ENCODE measurements around the gene SH3BP2.

The SH3BP2 gene

DNA sequence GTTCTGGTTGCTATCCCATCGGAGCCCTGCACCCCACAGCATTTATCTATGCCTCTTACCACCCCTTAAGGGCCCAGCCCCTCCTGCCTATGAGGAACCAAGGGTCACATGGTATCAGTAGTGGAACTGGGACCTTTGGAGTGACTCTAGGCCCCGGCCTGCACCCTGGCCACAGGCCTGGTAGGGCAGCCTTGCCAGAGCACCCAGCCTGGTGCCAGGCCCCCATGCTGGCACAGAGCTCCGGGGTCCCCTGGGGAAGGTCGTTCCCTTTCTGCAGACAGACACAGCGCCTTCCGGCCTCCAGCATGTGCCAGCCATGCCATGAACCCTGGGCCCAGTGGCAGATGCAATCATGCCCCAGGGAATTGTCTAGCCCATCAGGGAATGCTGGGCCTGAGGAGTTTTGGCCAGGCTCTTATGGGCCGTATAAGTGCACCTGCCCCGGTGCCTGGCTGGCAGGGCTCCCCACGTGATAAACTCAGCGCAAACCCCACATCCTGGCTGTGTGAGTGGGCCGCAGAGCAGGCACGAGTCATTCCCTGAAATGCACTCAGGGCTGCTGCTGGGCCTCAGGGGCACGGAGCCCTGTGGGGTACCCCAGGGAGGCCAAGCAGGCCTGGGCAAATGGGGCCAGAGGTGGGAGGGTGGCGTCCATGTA, 30.9 kb downstream of the SH3BP2 start:
- H3K4me3 ChIP-seq (ENCODE audit: low read depth, low read length), result no peak overlapping the region
- TF ChIP-seq CTCF (IDR thresholded peaks at IDR 0.05; ENCODE audit: low read depth, low read length, missing control alignments), result no peak
- no peak for DNase-seq (ENCODE audit: low read depth)

- H3K4me3 ChIP-seq (ENCODE audit: low read depth, low read length), result no peak overlapping the region
- TF ChIP-seq CTCF (IDR thresholded peaks at IDR 0.05; ENCODE audit: low read depth, low read length, missing control alignments), result no peak
- DNase-seq (ENCODE audit: low read depth), result no peak
Measured at GRCh38 chr4:2824329-2824835, 31.5 kb downstream of the SH3BP2 start.

GRCh38 chr4:2824836-2825381, 32.0 kb downstream of the SH3BP2 start:
- TF ChIP-seq CTCF (IDR thresholded peaks at IDR 0.05; ENCODE audit: low read depth, low read length, missing control alignments), result no peak
- no peak for DNase-seq (ENCODE audit: low read depth)
- no peak overlapping the region for H3K4me3 ChIP-seq (ENCODE audit: low read depth, low read length)

- TF ChIP-seq CTCF (IDR thresholded peaks at IDR 0.05; ENCODE audit: low read depth, low read length, missing control alignments), result no peak
- no peak overlapping the region for H3K4me3 ChIP-seq (ENCODE audit: low read depth, low read length)
- DNase-seq (ENCODE audit: low read depth), result no peak
Measured at GRCh38 chr4:2825740-2826139, 32.9 kb downstream of the SH3BP2 start.

DNA sequence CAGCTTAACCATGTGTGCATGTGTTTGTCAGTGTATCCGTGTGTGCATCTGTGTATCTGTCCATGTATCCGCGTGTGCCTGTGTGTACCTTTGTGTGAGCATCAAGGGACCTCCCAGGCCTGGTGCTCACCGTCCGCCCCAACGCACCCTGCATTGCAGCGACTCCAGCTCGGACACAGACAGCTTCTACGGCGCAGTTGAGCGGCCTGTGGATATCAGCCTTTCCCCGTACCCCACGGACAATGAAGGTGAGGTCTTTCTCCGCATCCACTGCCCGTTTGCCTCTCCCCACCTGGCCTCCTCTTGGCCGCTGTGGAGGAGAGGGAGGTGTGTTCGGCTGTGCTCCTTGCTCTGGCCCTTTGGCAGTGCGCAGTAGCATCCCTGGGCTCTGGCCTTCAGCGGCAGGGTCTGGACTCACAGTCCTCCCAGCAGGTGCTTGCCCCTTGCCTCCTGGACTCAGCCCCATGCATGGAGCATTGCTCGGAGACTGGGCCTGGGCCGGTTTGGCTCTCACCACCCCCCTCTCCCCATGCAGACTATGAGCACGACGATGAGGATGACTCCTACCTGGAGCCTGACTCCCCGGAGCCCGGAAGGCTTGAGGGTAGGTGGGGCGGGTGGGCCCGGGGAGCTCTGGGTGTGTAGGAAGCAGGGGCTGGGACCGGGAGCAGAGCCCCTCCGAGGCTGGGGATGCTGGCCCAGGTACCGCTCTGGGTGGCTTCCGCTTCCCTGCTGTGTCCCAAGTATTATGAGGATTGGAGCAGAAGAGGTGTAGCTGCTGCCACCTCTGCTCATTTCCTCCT, 34.4 kb downstream of the SH3BP2 start:
- TF ChIP-seq CTCF (IDR thresholded peaks at IDR 0.05; ENCODE audit: low read depth, low read length, missing control alignments), result no peak
- no peak overlapping the region for H3K4me3 ChIP-seq (ENCODE audit: low read depth, low read length)
- DNase-seq (ENCODE audit: low read depth), result no peak

DNA sequence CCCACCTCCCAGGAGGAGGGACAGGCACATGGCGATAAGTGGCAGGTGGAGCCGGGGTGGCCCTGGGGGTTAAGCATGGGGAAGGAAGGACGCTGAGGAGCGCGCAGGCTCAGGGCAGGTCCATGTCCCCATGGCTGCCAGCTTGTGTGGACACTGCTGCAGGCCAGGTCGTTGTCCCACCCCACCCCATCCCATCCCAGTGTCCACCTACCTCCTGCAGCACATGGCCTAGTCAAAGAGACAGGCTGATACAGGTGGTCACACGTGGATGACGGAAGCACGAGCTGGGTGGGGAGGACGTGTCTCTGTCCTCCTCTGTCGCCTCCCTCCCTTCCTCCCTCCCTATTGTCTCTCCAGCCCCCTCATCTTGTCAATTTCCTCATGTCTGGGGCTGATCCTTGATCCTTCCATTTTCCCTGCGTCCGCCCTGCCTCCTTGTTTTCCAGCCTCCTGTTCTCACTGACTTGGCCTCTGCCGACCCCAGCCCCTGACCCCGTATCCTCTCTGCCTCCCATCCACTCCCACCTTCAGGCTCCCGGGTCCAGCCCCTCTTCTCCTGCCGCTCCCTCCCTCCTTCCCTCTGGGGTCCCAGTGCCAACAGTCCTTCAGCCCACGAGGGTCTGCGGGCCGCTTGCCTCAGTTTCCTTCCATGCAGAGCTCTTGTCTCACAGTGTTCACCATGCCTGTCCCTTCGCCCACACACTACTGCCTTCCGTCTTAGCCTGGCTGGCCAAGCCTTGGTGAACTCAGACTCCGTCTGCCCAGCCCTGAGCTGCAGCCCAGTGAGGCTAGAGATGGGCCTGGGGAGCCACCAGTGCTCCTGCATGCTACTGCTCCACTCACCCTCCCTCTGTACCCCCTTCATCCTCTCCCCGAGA, 35.2 kb downstream of the SH3BP2 start:
- no peak for TF ChIP-seq CTCF (IDR thresholded peaks at IDR 0.05; ENCODE audit: low read depth, low read length, missing control alignments)
- DNase-seq (ENCODE audit: low read depth), result no peak
- no peak overlapping the region for H3K4me3 ChIP-seq (ENCODE audit: low read depth, low read length)
